Measurements from ENCODE around the gene CUX1.
A peak's percentile ranks its signal among the peaks of the same experiment; 100 is the strongest.
"Not testable (repeated sequence)": the region's sequence is repeated elsewhere in the genome, so short reads cannot be mapped to it uniquely, and the experiment has no call there.

CUX1 gene

GRCh38 chr7:101916041-101916800, 98.8 kb downstream of the CUX1 start:
- DNase-seq (ENCODE audit: low spot score): peak; percentile 15

GRCh38 chr7:101916876-101917275, 99.5 kb downstream of the CUX1 start:
- DNase-seq (ENCODE audit: low spot score): peak; percentile 15

GRCh38 chr7:101917566-101917965, 100.1 kb downstream of the CUX1 start:
- DNase-seq (ENCODE audit: low spot score): peak; percentile 6

GRCh38 chr7:101918426-101918825, 101.0 kb downstream of the CUX1 start:
- no peak for DNase-seq (ENCODE audit: low spot score)

GRCh38 chr7:101919363-101920115, 102.1 kb downstream of the CUX1 start:
- DNase-seq (ENCODE audit: low spot score): no peak

GRCh38 chr7:101921061-101921460, 103.6 kb downstream of the CUX1 start:
- DNase-seq (ENCODE audit: low spot score): no peak

GRCh38 chr7:101921546-101922489, 104.4 kb downstream of the CUX1 start:
- not testable (repeated sequence) for DNase-seq (ENCODE audit: low spot score)

- no peak for DNase-seq (ENCODE audit: low spot score)
These were observed 105.5 kb downstream of the CUX1 start for GRCh38 chr7:101922631-101923601.

- DNase-seq (ENCODE audit: low spot score): no peak
These were observed 106.2 kb downstream of the CUX1 start for GRCh38 chr7:101923602-101923985.

- no peak for DNase-seq (ENCODE audit: low spot score)
These were observed 106.7 kb downstream of the CUX1 start for GRCh38 chr7:101924171-101924570.

GRCh38 chr7:101926265-101926664, 108.8 kb downstream of the CUX1 start:
- no peak for DNase-seq (ENCODE audit: low spot score)

- no peak for DNase-seq (ENCODE audit: low spot score)
These were observed 110.0 kb downstream of the CUX1 start for GRCh38 chr7:101927389-101927788.

- DNase-seq (ENCODE audit: low spot score): no peak
These were observed 110.4 kb downstream of the CUX1 start for GRCh38 chr7:101927802-101928201.

GRCh38 chr7:101929256-101929655, 111.8 kb downstream of the CUX1 start:
- DNase-seq (ENCODE audit: low spot score): no peak

GRCh38 chr7:101929911-101930310, 112.5 kb downstream of the CUX1 start:
- DNase-seq (ENCODE audit: low spot score): not testable (repeated sequence)

- no peak for DNase-seq (ENCODE audit: low spot score)
These were observed 114.7 kb downstream of the CUX1 start for GRCh38 chr7:101932083-101932482.

GRCh38 chr7:101933028-101933427, 115.6 kb downstream of the CUX1 start:
- no peak for DNase-seq (ENCODE audit: low spot score)

- DNase-seq (ENCODE audit: low spot score): no peak
These were observed 116.3 kb downstream of the CUX1 start for GRCh38 chr7:101933688-101934121.

- DNase-seq (ENCODE audit: low spot score): no peak
These were observed 117.2 kb downstream of the CUX1 start for GRCh38 chr7:101934618-101935017.

- DNase-seq (ENCODE audit: low spot score): no peak
These were observed 118.2 kb downstream of the CUX1 start for GRCh38 chr7:101935521-101936141.

GRCh38 chr7:101936223-101936610, 118.8 kb downstream of the CUX1 start:
- DNase-seq (ENCODE audit: low spot score): no peak

All from left forelimb (tissue), 1 donor.